Gastroesophageal sphincter (tissue), 4 donors: ENCODE measurements around the gene CLEC4F. TPM values are rescaled to one million over a fixed set of nuclear protein-coding genes. Genes with fewer than 3 reads are reported as not detected.

Source experiments
- ATAC-seq: fragments of 150-250 bp; one replicate; pipeline ENCODE4 v1.9.1; 2016; ENCODE audit warnings: mild to moderate bottlenecking, moderate library complexity
- H3K27ac ChIP-seq, 4 donors: fragments of 200-600 bp; sonication (generic) in 3 of 4; 1 replicate in 3 of 4; 2 replicates in 1 of 4; pipeline ENCODE4 v1.5.1; 2016 to 2019
- H3K27me3 ChIP-seq: fragments of 200-600 bp; sonication (generic); one replicate; pipeline ENCODE4 v1.5.1; 2019
- H3K36me3 ChIP-seq, 2 donors: fragments of 200-600 bp; sonication (generic); one replicate each; pipeline ENCODE4 v1.5.1; 2019; ENCODE audit warnings: control low read depth in 1 of 2
- H3K4me1 ChIP-seq, 3 donors: fragments of 200-600 bp; sonication (generic); 1 replicate in 2 of 3; 2 replicates in 1 of 3; pipeline ENCODE4 v1.5.1; 2016 to 2019; ENCODE audit warnings: control low read depth in 2 of 3
- H3K4me3 ChIP-seq, 2 donors: fragments of 200-600 bp; sonication (generic); one replicate each; pipeline ENCODE4 v1.5.1; 2019; ENCODE audit warnings: mild to moderate bottlenecking in 1 of 2, moderate library complexity in 1 of 2
- H3K9me3 ChIP-seq, 3 donors: fragments of 200-600 bp; sonication (generic); one replicate each; pipeline ENCODE4 v1.5.1; 2017 to 2019; ENCODE audit warnings: control low read depth in 2 of 3
- EP300 ChIP-seq: sonication (generic); formaldehyde crosslinking; IDR thresholded peaks from one replicate; pipeline ENCODE4 v1.6.1; 2017; ENCODE audit warnings: antibody characterized with exemption, mild to moderate bottlenecking
- POLR2A ChIP-seq, 2 donors: fragments of 450-650 bp; IDR thresholded peaks; one replicate each; pipeline ENCODE4 v1.6.1; 2017; ENCODE audit warnings: antibody characterized with exemption in 2 of 2, mild to moderate bottlenecking in 2 of 2, moderate library complexity in 1 of 2
- POLR2AphosphoS5 ChIP-seq: sonication (generic); formaldehyde crosslinking; IDR thresholded peaks from one replicate; pipeline ENCODE4 v1.6.1; 2017; ENCODE audit warnings: antibody characterized with exemption
- WGBS, 2 donors: methylation state at CpG; one replicate each; pipeline ENCODE4 v1.1.5; 2018; ENCODE audit warnings: low coverage in 1 of 2; 5-methylcytosine and 5-hydroxymethylcytosine counted together
- total RNA-seq, 4 donors: library from RNA; depleted of rRNA; stranded (reverse); fragments of >200 nt; gene quantifications; one replicate each; pipeline ENCODE4 v1.1.0, GENCODE V29; 2016
- TF ChIP-seq, protein P1 (sequence below), 4 experiments: fragments of 200-600 bp in 2 of 4; fragments of 450-650 bp in 2 of 4; sonication (generic) in 1 of 4; IDR thresholded peaks; one replicate each; pipeline ENCODE4 v1.5.1; 2017 to 2019; ENCODE audit warnings: antibody characterized with exemption in 4 of 4, mild to moderate bottlenecking in 2 of 4, moderate library complexity in 2 of 4

CLEC4F gene
- total RNA-seq, 4 donors from 2014 or later = 1.1 TPM; not detected in 2

DNA sequence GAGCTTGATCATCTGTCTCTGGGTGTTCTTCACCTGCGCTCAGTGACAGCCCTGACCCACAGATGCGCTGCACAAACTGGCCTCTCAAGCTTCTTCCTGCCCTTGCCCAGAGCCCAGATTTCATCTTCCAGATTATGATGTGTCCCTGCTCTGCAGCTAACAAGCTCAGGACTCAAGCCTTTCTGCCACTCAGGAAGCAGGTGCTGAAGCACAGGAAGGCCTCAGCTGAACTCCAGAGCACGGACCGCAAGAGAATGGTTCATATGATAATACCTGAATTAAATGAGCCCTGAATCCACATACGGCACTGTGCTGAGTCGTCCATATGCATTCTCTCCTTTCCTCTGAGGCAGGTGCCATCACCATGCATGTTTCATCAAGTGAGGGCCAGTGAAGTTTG, 11.5 kb upstream of the CLEC4F start:
- Histone ChIP-seq H3K9me3 (peaks cover 0 to 11% (median 0%) of the 10 kb centered on the region in 3 donors), H3K27me3 (peaks cover 24% of the 10 kb centered on the region), H3K36me3 (no peaks in the 10 kb centered on the region), H3K4me1 (no peaks in the 10 kb centered on the region), H3K27ac (no peak overlapping the region), H3K4me3 (no peak overlapping the region)
- 55% methylated on average over 2 of the region's 6 CpGs; no CpG with 5 or more reads in 1 of the 2 donors for WGBS, 2 donors
- ATAC-seq = no peak
- no peak for TF ChIP-seq POLR2AphosphoS5
- TF ChIP-seq, protein P1, sequence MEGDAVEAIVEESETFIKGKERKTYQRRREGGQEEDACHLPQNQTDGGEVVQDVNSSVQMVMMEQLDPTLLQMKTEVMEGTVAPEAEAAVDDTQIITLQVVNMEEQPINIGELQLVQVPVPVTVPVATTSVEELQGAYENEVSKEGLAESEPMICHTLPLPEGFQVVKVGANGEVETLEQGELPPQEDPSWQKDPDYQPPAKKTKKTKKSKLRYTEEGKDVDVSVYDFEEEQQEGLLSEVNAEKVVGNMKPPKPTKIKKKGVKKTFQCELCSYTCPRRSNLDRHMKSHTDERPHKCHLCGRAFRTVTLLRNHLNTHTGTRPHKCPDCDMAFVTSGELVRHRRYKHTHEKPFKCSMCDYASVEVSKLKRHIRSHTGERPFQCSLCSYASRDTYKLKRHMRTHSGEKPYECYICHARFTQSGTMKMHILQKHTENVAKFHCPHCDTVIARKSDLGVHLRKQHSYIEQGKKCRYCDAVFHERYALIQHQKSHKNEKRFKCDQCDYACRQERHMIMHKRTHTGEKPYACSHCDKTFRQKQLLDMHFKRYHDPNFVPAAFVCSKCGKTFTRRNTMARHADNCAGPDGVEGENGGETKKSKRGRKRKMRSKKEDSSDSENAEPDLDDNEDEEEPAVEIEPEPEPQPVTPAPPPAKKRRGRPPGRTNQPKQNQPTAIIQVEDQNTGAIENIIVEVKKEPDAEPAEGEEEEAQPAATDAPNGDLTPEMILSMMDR (IDR thresholded peaks at IDR 0.05) = no peak

DNA sequence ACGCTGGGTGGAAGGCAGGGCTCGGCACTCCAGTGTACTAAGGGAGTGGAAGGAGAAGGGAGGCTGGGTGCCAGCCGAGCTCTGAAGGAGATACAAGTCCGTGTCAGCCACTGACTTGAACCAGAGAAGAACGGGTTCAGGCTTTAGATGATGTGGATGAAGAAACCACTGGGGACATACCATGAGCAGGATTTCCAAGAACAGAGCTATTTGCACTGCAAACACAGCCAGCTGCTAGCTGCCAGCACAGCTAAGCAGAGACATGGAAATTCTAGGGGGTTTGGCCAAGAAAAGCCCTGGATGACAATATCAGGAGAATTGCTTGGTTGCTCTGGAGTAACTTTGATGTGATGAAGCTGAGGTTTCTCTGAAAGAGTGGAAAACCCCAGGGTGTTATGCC, 10.0 kb upstream of the CLEC4F start:
- TF ChIP-seq, protein P1 (IDR thresholded peaks at IDR 0.05) = no peak
- no peak for TF ChIP-seq EP300
- no peak overlapping the region for H3K27ac ChIP-seq
- 51 to 65% methylated on average over 5 of the region's 5 CpGs for WGBS, 2 donors
- no peak overlapping the region for H3K4me3 ChIP-seq
- H3K9me3 ChIP-seq = peaks cover 0 to 11% (median 0%) of the 10 kb centered on the region in 3 donors
- H3K36me3 ChIP-seq = no peaks in the 10 kb centered on the region
- H3K4me1 ChIP-seq = no peaks in the 10 kb centered on the region
- ATAC-seq = no peak
- H3K27me3 ChIP-seq = peaks cover 24% of the 10 kb centered on the region

DNA sequence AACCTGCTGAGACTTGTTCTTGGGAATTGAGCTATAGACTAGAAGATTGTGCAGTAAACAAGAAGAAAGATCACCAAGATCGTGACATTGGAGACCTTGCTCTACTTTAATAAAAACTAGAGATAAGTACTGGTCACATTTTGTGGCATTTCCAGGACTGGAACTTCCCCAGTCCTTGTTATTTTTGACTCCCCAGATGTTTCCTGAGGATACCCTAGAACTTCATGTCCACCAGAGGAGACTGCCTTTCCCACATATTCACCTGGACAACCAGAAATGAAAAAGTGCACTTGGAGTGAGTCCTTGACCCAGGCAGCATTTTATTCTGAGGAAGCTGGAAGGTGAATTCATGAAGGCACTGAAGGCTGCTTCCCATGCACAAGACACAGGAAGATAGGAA, 9.5 kb upstream of the CLEC4F start:
- no peaks in the 10 kb centered on the region for H3K4me1 ChIP-seq
- WGBS, 2 donors = 83 to 86% methylated on average over 1 of the region's 1 CpG
- H3K36me3 ChIP-seq = no peaks in the 10 kb centered on the region
- TF ChIP-seq, protein P1 (IDR thresholded peaks at IDR 0.05) = no peak
- TF ChIP-seq POLR2A (IDR thresholded peaks at IDR 0.05) (no peak), EP300 (no peak), POLR2AphosphoS5 (no peak)
- H3K4me3 ChIP-seq = no peak overlapping the region
- no peak overlapping the region for H3K27ac ChIP-seq
- no peak for ATAC-seq
- peaks cover 0 to 11% (median 0%) of the 10 kb centered on the region in 3 donors for H3K9me3 ChIP-seq
- peaks cover 22% of the 10 kb centered on the region for H3K27me3 ChIP-seq

DNA sequence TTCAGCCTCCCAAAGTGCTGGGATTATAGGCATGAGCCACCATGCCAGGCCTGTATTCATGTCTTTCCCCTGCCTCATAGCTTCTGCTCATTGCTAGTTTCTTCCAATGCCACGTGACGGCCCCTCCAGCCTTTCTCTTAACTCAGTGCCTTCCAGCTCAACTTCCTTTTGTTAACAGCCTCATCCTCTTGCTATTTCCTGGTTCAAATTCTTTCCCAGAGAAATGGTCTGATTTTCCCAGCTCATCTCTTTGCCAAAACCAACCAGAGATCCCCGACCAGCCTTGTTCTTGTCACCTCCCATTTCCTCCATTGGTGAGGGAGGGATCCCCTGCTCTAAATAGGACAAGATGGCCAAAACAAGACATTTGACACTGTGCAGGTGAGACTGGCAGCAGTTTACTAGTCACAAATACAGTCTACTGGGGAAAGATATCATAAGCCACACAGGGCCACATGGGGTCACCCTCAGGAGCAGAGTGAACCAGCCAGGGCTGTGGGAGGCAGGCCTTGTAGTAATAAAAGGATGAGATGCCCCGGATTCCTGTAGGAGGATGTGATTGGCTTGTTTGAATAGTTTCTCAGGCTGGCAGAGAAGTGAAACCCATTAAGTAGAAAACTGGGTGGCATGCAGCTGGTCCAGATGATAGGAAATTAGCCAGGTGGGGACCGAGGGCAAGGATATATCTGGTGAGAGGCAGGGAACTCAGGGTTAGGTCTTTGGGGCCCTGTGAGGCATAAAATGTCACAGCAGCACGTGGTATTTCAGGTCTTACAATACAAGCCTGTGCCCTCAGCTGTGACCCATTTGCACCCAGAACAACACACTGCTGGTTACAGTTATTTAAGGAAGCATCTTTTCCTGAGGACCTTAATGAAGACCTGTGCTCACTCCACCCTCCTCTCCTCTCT, 8.8 kb upstream of the CLEC4F start:
- ATAC-seq = no peak
- 59 to 73% methylated on average over 3 to 6 of the region's 6 CpGs for WGBS, 2 donors
- Histone ChIP-seq H3K9me3 (peaks cover 0 to 9% (median 0%) of the 10 kb centered on the region in 3 donors), H3K4me3 (no peak overlapping the region), H3K27me3 (peaks cover 15% of the 10 kb centered on the region), H3K4me1 (no peaks in the 10 kb centered on the region), H3K36me3 (no peaks in the 10 kb centered on the region), H3K27ac (no peak overlapping the region)
- TF ChIP-seq, protein P1 (IDR thresholded peaks at IDR 0.05) = no peak
- no peak for TF ChIP-seq POLR2A (IDR thresholded peaks at IDR 0.05)
- TF ChIP-seq POLR2AphosphoS5 = no peak
- TF ChIP-seq EP300 = no peak

DNA sequence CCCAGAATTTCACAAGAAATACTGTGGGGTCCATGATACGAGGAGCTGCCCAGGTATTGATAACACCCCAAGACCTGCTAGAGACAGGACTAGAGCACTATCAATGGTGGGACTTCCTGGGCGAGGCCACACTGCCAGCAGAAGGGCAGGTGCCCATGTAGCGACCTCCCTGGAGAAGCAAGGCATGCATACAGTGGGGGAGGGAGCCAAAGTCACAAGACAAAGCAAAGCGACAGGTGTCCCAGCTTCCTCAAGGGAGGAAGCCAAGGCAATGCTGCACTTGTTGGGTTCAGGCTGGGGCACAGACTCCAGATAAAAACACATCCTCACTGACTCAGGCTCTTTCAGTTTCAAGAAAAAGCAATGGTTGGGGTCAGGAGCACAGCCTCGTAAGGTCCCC, 7.7 kb upstream of the CLEC4F start:
- no peak for ATAC-seq
- TF ChIP-seq EP300 = no peak
- TF ChIP-seq, protein P1 (IDR thresholded peaks at IDR 0.05) = no peak
- no peak for TF ChIP-seq POLR2AphosphoS5
- no peak for TF ChIP-seq POLR2A (IDR thresholded peaks at IDR 0.05)
- H3K4me1 ChIP-seq = no peaks in the 10 kb centered on the region
- 68 to 80% methylated on average over 2 to 4 of the region's 5 CpGs for WGBS, 2 donors
- H3K36me3 ChIP-seq = no peaks in the 10 kb centered on the region
- H3K9me3 ChIP-seq = no peaks in the 10 kb centered on the region
- no peak overlapping the region for H3K27ac ChIP-seq
- no peak overlapping the region for H3K4me3 ChIP-seq
- peaks cover 5% of the 10 kb centered on the region for H3K27me3 ChIP-seq
